ENCODE measurements around the gene GATAD2B. TPM values are rescaled to one million over a fixed set of nuclear protein-coding genes. Genes with fewer than 3 reads are reported as not detected.

GATAD2B gene
- total RNA-seq, 3 donors from 2014 or later (not counting 1 experiment from before 2014, with no cell fraction given): 68.1 to 91.3 (median 75.5) TPM

GRCh38 chr1:153888533-153888932 lies 34.2 kb downstream of the GATAD2B start:
- no peaks in the 10 kb centered on the region for H3K36me3 Mint-ChIP-seq
- no peak for TF ChIP-seq CTCF (IDR thresholded peaks at IDR 0.05)
- H3K4me3 ChIP-seq (ENCODE audit: low read length): no peak overlapping the region
- H3K27ac ChIP-seq (ENCODE audit: low read length): peak overlapping the region; percentile 50
- DNase-seq (peak in 1 of 2 donors; percentile 28), ATAC-seq (peak; percentile 54 to 72 (median 58))
- peaks cover 35 to 36% of the 10 kb centered on the region in 2 donors for H3K4me1 Mint-ChIP-seq
- no peaks in the 10 kb centered on the region for H3K9me3 Mint-ChIP-seq
- H3K27me3 Mint-ChIP-seq (ENCODE audit: low read depth in 2 of 2): no peaks in the 10 kb centered on the region
- H3K4me1 ChIP-seq (ENCODE audit: control insufficient read depth, insufficient read depth, low read length): peaks cover 10% of the 10 kb centered on the region
- intact Hi-C loops (cut with micrococcal nuclease): no loop called here
- peak overlapping the region; percentile 82 for H3K27ac Mint-ChIP-seq
- H3K9me3 ChIP-seq (ENCODE audit: control insufficient read depth, insufficient read depth, low read length): no peaks in the 10 kb centered on the region
- 3% methylated on average over 3 of the region's 3 CpGs for WGBS (ENCODE audit: insufficient coverage)
- peaks cover 16% of the 10 kb centered on the region for H3K36me3 ChIP-seq (ENCODE audit: control insufficient read depth, insufficient read depth, low read length)
- no peaks in the 10 kb centered on the region for H3K27me3 ChIP-seq (ENCODE audit: control insufficient read depth, insufficient read depth, low read length)
- peak overlapping the region; percentile 51 for H3K4me3 Mint-ChIP-seq

DNA sequence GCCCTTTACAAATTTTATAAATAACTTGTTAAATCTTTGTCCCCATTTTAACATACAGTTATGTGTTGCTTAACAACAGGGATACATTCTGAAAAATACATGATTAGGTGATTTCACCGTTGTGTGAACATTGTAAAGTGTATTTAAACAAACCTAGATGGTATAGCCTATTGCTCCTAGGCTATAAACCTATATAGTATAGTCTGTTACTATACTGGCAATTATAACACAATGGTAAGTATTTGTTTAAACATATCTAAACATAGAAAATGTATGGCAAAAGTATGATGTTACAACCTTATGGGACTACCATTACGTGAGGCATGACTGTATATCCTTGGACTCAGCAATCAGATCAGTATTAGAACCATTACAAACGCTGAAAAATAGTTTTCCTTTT lies 36.6 kb downstream of the GATAD2B start:
- WGBS (ENCODE audit: insufficient coverage): 100% methylated on average over 2 of the region's 3 CpGs
- H3K36me3 ChIP-seq (ENCODE audit: control insufficient read depth, insufficient read depth, low read length): peaks cover 16% of the 10 kb centered on the region
- H3K9me3 ChIP-seq (ENCODE audit: control insufficient read depth, insufficient read depth, low read length): no peaks in the 10 kb centered on the region
- H3K9me3 Mint-ChIP-seq: no peaks in the 10 kb centered on the region
- peaks cover 14% of the 10 kb centered on the region for H3K4me1 ChIP-seq (ENCODE audit: control insufficient read depth, insufficient read depth, low read length)
- TF ChIP-seq CTCF (IDR thresholded peaks at IDR 0.05): no peak
- H3K27ac ChIP-seq (ENCODE audit: low read length): no peak overlapping the region
- no peak overlapping the region for H3K4me3 ChIP-seq (ENCODE audit: low read length)
- no peaks in the 10 kb centered on the region for H3K27me3 ChIP-seq (ENCODE audit: control insufficient read depth, insufficient read depth, low read length)
- no peak overlapping the region for H3K27ac Mint-ChIP-seq
- H3K4me1 Mint-ChIP-seq: peaks cover 34 to 36% of the 10 kb centered on the region in 2 donors
- no peaks in the 10 kb centered on the region for H3K27me3 Mint-ChIP-seq (ENCODE audit: low read depth in 2 of 2)
- ATAC-seq: no peak
- intact Hi-C loops (cut with micrococcal nuclease): no loop called here
- no peaks in the 10 kb centered on the region for H3K36me3 Mint-ChIP-seq
- no peak overlapping the region for H3K4me3 Mint-ChIP-seq
- no peak for DNase-seq

GRCh38 chr1:153883223-153883622 lies 39.5 kb downstream of the GATAD2B start:
- H3K9me3 ChIP-seq (ENCODE audit: control insufficient read depth, insufficient read depth, low read length): no peaks in the 10 kb centered on the region
- no peaks in the 10 kb centered on the region for H3K27me3 ChIP-seq (ENCODE audit: control insufficient read depth, insufficient read depth, low read length)
- H3K27ac ChIP-seq (ENCODE audit: low read length): no peak overlapping the region
- Mint-ChIP-seq H3K36me3 (no peaks in the 10 kb centered on the region), H3K4me1 (peaks cover 23 to 30% of the 10 kb centered on the region in 2 donors), H3K4me3 (no peak overlapping the region), H3K9me3 (no peaks in the 10 kb centered on the region), H3K27me3 (ENCODE audit: low read depth in 2 of 2) (no peaks in the 10 kb centered on the region), H3K27ac (no peak overlapping the region)
- H3K4me1 ChIP-seq (ENCODE audit: control insufficient read depth, insufficient read depth, low read length): peaks cover 20% of the 10 kb centered on the region
- WGBS (ENCODE audit: insufficient coverage): 94% methylated on average over 3 of the region's 4 CpGs
- no peak for TF ChIP-seq CTCF (IDR thresholded peaks at IDR 0.05)
- intact Hi-C loops (cut with micrococcal nuclease): loop anchor here (2.0 kb wide), 1 partner anchor 16 kb away; no protein-coding TSS in a partner anchor
- peaks cover 14% of the 10 kb centered on the region for H3K36me3 ChIP-seq (ENCODE audit: control insufficient read depth, insufficient read depth, low read length)
- DNase-seq (no peak), ATAC-seq (no peak)
- no peak overlapping the region for H3K4me3 ChIP-seq (ENCODE audit: low read length)

- 89% methylated on average over 3 of the region's 3 CpGs for WGBS (ENCODE audit: insufficient coverage)
- no peak for TF ChIP-seq CTCF (IDR thresholded peaks at IDR 0.05)
- Histone ChIP-seq H3K36me3 (ENCODE audit: control insufficient read depth, insufficient read depth, low read length) (peaks cover 11% of the 10 kb centered on the region), H3K27ac (ENCODE audit: low read length) (no peak overlapping the region), H3K4me1 (ENCODE audit: control insufficient read depth, insufficient read depth, low read length) (peaks cover 14% of the 10 kb centered on the region), H3K27me3 (ENCODE audit: control insufficient read depth, insufficient read depth, low read length) (no peaks in the 10 kb centered on the region), H3K4me3 (ENCODE audit: low read length) (no peak overlapping the region), H3K9me3 (ENCODE audit: control insufficient read depth, insufficient read depth, low read length) (no peaks in the 10 kb centered on the region)
- DNase-seq (no peak), ATAC-seq (peak in 1 of 3 donors; percentile 33)
- Mint-ChIP-seq H3K9me3 (no peaks in the 10 kb centered on the region), H3K36me3 (no peaks in the 10 kb centered on the region), H3K27ac (no peak overlapping the region), H3K4me1 (peaks cover 24 to 25% of the 10 kb centered on the region in 2 donors), H3K27me3 (ENCODE audit: low read depth in 2 of 2) (no peaks in the 10 kb centered on the region), H3K4me3 (no peak overlapping the region)
- intact Hi-C loops (cut with micrococcal nuclease): loop anchor here (2.0 kb wide), 1 partner anchor 16 kb away; no protein-coding TSS in a partner anchor
Observed at GRCh38 chr1:153882296-153882912, 40.4 kb downstream of the GATAD2B start.
